ENCODE results near the gene AFF1.
"Not testable (repeated sequence)": the region's sequence is repeated elsewhere in the genome, so short reads cannot be mapped to it uniquely, and the experiment has no call there.

AFF1 gene

DNA sequence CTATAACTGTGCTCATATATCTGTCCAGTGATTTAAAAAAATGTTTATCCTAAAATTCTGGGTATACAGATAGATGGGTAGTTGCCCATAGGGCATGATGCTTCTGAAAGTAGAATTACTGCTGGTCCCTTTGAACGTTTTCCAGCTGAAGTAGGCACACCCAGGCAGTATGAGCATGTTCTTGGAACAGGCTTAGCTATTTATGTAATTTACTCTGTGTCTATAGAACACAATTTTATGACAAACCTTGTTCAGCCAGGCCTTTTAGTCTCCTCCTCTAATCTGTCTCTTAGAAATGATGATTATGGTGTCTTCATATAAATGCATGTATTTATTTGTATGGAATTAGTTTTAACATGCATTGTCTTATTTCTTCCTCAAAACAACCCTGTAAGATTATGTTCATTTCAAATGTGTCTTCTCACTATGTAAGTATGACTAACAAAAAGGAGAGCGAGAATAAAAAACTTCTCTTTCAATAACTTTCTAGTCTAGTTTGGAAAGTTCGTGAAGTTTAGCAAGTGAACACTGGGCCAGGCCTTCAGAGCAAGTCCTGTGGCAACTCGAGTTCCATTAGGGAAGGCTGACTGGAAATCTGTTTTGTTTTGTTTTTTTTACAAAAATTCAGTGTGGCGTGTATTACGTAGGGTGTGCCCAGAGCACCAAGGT, 142.0 kb downstream of the AFF1 start:
- H3K27ac ChIP-seq (ENCODE audit: low read depth, low read length): no peak overlapping the region
- no peak overlapping the region for H3K4me3 ChIP-seq (ENCODE audit: low read depth, low read length)
- peaks cover 43% of the 10 kb centered on the region for H3K4me1 ChIP-seq (ENCODE audit: control insufficient read depth, insufficient read depth, low read length)
- no peaks in the 10 kb centered on the region for H3K9me3 ChIP-seq (ENCODE audit: control insufficient read depth, insufficient read depth, low read length)
- no peaks in the 10 kb centered on the region for H3K27me3 ChIP-seq (ENCODE audit: control insufficient read depth, insufficient read depth, low read length)
- no peak overlapping the region for H3K9ac ChIP-seq (ENCODE audit: low read depth, low read length)
- 0 out of 2 replicates have a peak, but pooled peaks cover 3% of the 10 kb centered on the region for H3K36me3 ChIP-seq (ENCODE audit: control insufficient read depth, insufficient read depth, low read length)

DNA sequence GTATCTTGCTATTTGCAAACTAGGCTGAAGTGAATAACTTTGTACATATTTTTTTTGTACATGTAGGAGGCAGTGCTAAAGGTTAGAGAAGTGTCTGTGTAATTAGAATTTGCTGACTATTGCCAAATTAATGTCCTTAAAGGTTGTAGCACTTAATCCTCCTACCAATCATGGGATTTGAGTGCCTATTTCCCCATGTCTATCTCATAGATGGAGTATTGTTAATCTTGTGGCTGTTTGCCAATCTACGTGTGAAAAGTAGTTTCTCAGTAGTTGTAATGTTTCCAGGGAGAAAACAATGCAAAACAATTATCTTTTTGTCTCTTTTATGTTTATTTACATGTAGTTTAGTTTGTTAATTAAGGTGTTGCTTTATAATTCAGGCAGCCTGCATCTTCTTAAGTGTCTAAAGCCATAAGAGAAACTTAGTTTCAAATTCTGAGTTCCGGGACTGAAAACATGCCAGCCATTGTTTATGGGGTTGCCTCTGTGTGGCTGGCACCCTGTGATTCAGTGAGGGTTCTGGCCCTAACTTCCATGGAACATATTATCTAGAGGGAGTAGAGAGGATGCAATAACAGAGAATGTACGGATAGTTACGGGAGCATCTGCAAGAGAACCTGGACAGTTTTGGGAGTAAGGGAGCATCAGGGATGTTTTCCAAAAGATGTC, 143.2 kb downstream of the AFF1 start:
- H3K27me3 ChIP-seq (ENCODE audit: control insufficient read depth, insufficient read depth, low read length): no peaks in the 10 kb centered on the region
- peaks cover 39% of the 10 kb centered on the region for H3K4me1 ChIP-seq (ENCODE audit: control insufficient read depth, insufficient read depth, low read length)
- H3K9me3 ChIP-seq (ENCODE audit: control insufficient read depth, insufficient read depth, low read length): no peaks in the 10 kb centered on the region
- no peak overlapping the region for H3K9ac ChIP-seq (ENCODE audit: low read depth, low read length)
- H3K4me3 ChIP-seq (ENCODE audit: low read depth, low read length): no peak overlapping the region
- H3K27ac ChIP-seq (ENCODE audit: low read depth, low read length): no peak overlapping the region
- 0 out of 2 replicates have a peak, but pooled peaks cover 3% of the 10 kb centered on the region for H3K36me3 ChIP-seq (ENCODE audit: control insufficient read depth, insufficient read depth, low read length)

DNA sequence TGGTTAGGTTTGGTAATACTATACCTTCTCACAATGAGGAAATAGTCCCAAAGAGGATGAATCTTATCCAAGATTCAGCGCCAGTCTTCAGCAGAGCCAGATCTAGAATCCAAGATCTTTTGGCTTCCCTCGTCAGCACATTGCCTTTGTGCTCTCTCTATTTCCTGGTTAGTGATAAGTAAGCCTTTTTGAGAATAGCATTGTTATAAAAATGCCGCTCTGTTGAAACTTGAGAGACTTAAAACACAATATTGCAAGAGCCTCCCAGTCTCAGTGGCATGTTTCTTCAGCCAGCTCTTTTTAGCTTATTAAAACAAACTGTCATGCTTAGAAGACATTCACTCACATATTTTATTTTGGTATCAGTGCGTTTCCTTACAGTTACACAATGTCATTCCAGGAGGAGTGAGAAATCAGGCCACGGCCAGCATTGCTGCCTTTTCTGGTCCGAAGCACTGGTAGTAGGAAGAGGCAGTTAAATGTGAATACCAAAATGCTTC, 144.2 kb downstream of the AFF1 start:
- H3K9ac ChIP-seq (ENCODE audit: low read depth, low read length): no peak overlapping the region
- H3K27me3 ChIP-seq (ENCODE audit: control insufficient read depth, insufficient read depth, low read length): no peaks in the 10 kb centered on the region
- H3K4me3 ChIP-seq (ENCODE audit: low read depth, low read length): no peak overlapping the region
- peaks cover 29% of the 10 kb centered on the region for H3K4me1 ChIP-seq (ENCODE audit: control insufficient read depth, insufficient read depth, low read length)
- H3K9me3 ChIP-seq (ENCODE audit: control insufficient read depth, insufficient read depth, low read length): no peaks in the 10 kb centered on the region
- no peak overlapping the region for H3K27ac ChIP-seq (ENCODE audit: low read depth, low read length)
- 0 out of 2 replicates have a peak, but pooled peaks cover 3% of the 10 kb centered on the region for H3K36me3 ChIP-seq (ENCODE audit: control insufficient read depth, insufficient read depth, low read length)

DNA sequence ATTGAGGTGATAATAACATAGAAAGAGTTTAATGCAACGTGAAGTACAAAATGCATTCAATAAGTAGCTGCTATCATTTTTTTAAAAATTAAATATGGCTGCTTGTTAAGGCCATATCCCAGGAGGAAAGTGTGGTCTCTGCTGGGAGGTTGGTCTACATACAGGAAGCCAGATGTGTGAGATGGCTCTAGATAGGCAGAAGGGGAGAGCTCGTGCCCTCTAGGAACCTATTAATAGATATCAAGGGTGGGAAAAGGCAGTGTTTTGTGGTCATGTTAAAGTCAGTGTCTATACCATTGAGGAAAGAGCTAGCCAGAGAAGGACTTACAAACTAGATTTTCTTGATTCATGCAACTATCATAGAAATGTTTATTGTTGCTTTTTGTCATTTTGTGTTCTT, 145.2 kb downstream of the AFF1 start:
- Histone ChIP-seq H3K27me3 (ENCODE audit: control insufficient read depth, insufficient read depth, low read length) (no peaks in the 10 kb centered on the region), H3K9ac (ENCODE audit: low read depth, low read length) (no peak overlapping the region), H3K4me1 (ENCODE audit: control insufficient read depth, insufficient read depth, low read length) (peaks cover 23% of the 10 kb centered on the region), H3K9me3 (ENCODE audit: control insufficient read depth, insufficient read depth, low read length) (no peaks in the 10 kb centered on the region), H3K27ac (ENCODE audit: low read depth, low read length) (no peak overlapping the region), H3K36me3 (ENCODE audit: control insufficient read depth, insufficient read depth, low read length) (peaks cover 4% of the 10 kb centered on the region; the same call in 1 of the 2 replicates), H3K4me3 (ENCODE audit: low read depth, low read length) (no peak overlapping the region)

DNA sequence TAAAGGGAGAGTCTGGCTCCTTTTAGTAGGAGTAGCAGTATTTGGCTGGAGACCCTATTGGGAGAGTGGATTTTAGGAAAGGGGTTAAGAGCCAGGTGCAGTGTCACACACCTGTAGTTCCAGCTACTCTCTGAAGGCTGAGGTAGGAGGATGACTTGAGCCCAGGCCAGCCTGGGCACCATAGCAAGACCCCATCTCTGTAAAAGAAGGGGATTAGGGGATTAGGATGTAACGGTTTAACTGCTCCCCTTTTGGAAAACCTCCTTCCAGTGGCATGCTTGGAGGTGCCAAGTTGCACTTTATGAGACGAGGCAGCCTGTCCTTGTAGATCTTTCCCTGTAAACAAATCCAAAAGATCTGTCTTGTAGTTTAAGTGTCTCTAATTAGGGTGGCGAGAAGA, 145.7 kb downstream of the AFF1 start:
- H3K36me3 ChIP-seq (ENCODE audit: control insufficient read depth, insufficient read depth, low read length): peaks cover 6% of the 10 kb centered on the region; the same call in 1 of the 2 replicates
- H3K9me3 ChIP-seq (ENCODE audit: control insufficient read depth, insufficient read depth, low read length): no peaks in the 10 kb centered on the region
- H3K27me3 ChIP-seq (ENCODE audit: control insufficient read depth, insufficient read depth, low read length): no peaks in the 10 kb centered on the region
- no peak overlapping the region for H3K4me3 ChIP-seq (ENCODE audit: low read depth, low read length)
- H3K9ac ChIP-seq (ENCODE audit: low read depth, low read length): no peak overlapping the region
- no peak overlapping the region for H3K27ac ChIP-seq (ENCODE audit: low read depth, low read length)
- peaks cover 23% of the 10 kb centered on the region for H3K4me1 ChIP-seq (ENCODE audit: control insufficient read depth, insufficient read depth, low read length)

DNA sequence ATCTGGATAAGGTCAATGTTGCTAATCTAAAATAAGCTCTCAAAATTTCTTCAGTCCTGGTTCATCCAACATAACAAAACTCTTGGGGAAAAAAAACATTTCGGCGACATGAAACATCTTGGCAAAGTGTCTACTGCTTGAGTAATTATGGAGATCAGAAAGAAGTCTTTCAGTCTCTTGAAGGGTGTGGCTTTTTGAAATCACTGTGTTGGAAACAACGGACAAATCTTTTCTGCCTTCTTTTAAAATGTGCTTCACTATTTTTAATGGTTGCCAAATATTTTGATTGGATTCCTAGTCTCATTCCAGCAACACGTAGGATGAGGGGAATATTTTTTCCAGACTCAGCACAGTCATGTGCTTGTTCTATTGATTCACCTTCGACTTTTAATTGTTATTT, 147.0 kb downstream of the AFF1 start:
- H3K4me3 ChIP-seq (ENCODE audit: low read depth, low read length): no peak overlapping the region

DNA sequence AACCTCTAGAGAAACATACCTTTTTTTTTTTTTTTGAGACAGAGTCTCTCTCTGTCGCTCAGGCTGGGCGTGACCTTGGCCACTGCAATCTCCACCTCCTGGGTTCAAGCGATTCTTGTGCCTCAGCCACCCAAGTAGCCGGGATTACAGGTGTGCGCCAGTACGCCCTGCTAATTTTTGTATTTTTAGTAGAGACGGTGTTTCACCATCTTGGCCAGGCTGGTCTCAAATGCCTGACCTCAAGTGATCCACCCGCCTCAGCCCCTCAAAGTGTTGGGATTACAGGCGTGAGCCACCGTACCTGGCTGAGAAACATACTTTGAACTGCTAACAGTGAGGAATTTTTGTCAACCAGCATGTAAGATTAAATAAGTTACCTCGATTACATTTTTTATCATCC, 150.9 kb downstream of the AFF1 start:
- H3K9me3 ChIP-seq (ENCODE audit: control insufficient read depth, insufficient read depth, low read length); H3K4me1 ChIP-seq (ENCODE audit: control insufficient read depth, insufficient read depth, low read length); H3K4me3 ChIP-seq (ENCODE audit: low read depth, low read length); H3K9ac ChIP-seq (ENCODE audit: low read depth, low read length); H3K27ac ChIP-seq (ENCODE audit: low read depth, low read length); H3K27me3 ChIP-seq (ENCODE audit: control insufficient read depth, insufficient read depth, low read length): not testable (repeated sequence)
- H3K36me3 ChIP-seq (ENCODE audit: control insufficient read depth, insufficient read depth, low read length): peaks cover 28% of the 10 kb centered on the region

More for the DNA sequence above, 147.0 kb downstream of the AFF1 start:
- Histone ChIP-seq H3K9me3 (ENCODE audit: control insufficient read depth, insufficient read depth, low read length) (no peaks in the 10 kb centered on the region), H3K36me3 (ENCODE audit: control insufficient read depth, insufficient read depth, low read length) (peaks cover 14% of the 10 kb centered on the region), H3K4me1 (ENCODE audit: control insufficient read depth, insufficient read depth, low read length) (peaks cover 15% of the 10 kb centered on the region), H3K27ac (ENCODE audit: low read depth, low read length) (no peak overlapping the region), H3K27me3 (ENCODE audit: control insufficient read depth, insufficient read depth, low read length) (no peaks in the 10 kb centered on the region), H3K9ac (ENCODE audit: low read depth, low read length) (no peak overlapping the region)

DNA sequence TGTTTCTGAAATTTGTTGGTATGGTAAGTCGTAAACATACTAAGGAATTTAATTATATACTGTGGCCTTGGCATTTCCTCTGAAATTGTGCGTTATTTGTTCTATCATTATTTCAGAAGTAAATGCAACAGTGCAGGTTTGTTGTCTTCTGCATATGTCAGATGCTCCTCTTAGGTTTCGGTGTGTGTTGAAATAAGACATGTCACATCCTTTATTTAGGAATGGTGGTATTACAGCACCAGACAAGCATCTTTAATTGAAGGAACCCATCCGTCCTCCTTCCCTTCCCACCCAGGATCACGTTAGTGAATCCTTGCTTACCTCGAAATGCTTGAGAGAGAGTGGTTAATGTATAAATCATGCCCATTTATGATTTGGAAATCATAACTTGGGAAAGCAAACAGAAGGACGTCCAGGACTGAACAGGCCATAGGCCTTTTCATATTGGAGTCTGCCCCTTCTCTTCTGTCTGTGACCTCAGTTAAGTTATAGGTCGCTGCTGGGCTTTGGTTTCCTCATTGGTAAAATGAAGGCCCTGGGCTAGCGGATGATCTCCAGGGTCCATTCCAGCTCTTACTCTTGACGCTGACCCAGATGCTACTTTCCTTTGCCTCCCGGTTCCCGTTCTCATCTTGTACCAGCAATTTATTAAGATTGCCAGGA, 151.5 kb downstream of the AFF1 start:
- H3K27ac ChIP-seq (ENCODE audit: low read depth, low read length): no peak overlapping the region
- H3K4me1 ChIP-seq (ENCODE audit: control insufficient read depth, insufficient read depth, low read length): no peaks in the 10 kb centered on the region
- H3K9me3 ChIP-seq (ENCODE audit: control insufficient read depth, insufficient read depth, low read length): no peaks in the 10 kb centered on the region
- H3K36me3 ChIP-seq (ENCODE audit: control insufficient read depth, insufficient read depth, low read length): peaks cover 29% of the 10 kb centered on the region
- no peaks in the 10 kb centered on the region for H3K27me3 ChIP-seq (ENCODE audit: control insufficient read depth, insufficient read depth, low read length)
- H3K9ac ChIP-seq (ENCODE audit: low read depth, low read length): no peak overlapping the region
- no peak overlapping the region for H3K4me3 ChIP-seq (ENCODE audit: low read depth, low read length)

DNA sequence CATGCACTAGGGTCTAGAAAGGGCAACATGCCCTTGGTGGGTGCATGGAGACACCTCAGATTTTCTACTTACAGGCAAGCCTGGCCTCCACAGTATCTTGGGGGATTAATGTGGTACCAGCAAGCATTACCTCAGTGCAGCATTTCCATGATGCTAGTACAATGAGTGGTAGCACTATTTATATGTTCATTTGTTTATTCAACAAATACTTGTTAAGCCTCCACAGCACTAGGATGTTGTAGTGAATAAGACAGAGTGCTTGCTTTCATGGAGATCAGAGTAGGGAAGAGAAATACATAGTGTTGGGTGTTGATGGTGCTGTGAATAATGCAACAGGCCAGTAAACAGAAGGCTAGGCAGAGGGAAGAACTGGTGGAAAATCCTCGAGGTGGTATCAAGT, 152.2 kb downstream of the AFF1 start:
- Histone ChIP-seq H3K9me3 (ENCODE audit: control insufficient read depth, insufficient read depth, low read length) (no peaks in the 10 kb centered on the region), H3K4me3 (ENCODE audit: low read depth, low read length) (no peak overlapping the region), H3K27me3 (ENCODE audit: control insufficient read depth, insufficient read depth, low read length) (no peaks in the 10 kb centered on the region), H3K27ac (ENCODE audit: low read depth, low read length) (no peak overlapping the region), H3K36me3 (ENCODE audit: control insufficient read depth, insufficient read depth, low read length) (peaks cover 36% of the 10 kb centered on the region), H3K9ac (ENCODE audit: low read depth, low read length) (no peak overlapping the region), H3K4me1 (ENCODE audit: control insufficient read depth, insufficient read depth, low read length) (no peaks in the 10 kb centered on the region)

DNA sequence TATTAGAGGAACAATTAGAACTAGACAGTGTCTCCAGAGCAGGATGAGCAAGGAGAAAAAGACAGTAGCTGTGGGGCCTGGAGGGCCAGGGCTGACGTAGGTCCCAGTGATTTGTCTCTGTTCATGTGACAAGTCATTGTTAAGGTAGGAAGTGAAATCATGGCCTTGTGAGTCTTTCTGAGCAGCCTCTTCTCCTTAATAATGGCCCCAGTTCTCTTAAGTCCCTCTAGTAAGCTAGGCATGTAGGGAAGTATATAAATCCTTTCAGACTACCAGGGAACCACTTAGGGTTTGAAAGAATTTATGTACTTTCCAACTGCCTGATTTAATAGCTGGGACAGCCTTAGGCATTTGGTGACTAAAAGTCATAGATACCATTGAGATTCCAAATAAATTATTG, 152.6 kb downstream of the AFF1 start:
- no peaks in the 10 kb centered on the region for H3K9me3 ChIP-seq (ENCODE audit: control insufficient read depth, insufficient read depth, low read length)
- H3K27ac ChIP-seq (ENCODE audit: low read depth, low read length): no peak overlapping the region
- no peak overlapping the region for H3K9ac ChIP-seq (ENCODE audit: low read depth, low read length)
- H3K4me1 ChIP-seq (ENCODE audit: control insufficient read depth, insufficient read depth, low read length): no peaks in the 10 kb centered on the region
- H3K27me3 ChIP-seq (ENCODE audit: control insufficient read depth, insufficient read depth, low read length): no peaks in the 10 kb centered on the region
- H3K4me3 ChIP-seq (ENCODE audit: low read depth, low read length): no peak overlapping the region
- peaks cover 40% of the 10 kb centered on the region for H3K36me3 ChIP-seq (ENCODE audit: control insufficient read depth, insufficient read depth, low read length)

DNA sequence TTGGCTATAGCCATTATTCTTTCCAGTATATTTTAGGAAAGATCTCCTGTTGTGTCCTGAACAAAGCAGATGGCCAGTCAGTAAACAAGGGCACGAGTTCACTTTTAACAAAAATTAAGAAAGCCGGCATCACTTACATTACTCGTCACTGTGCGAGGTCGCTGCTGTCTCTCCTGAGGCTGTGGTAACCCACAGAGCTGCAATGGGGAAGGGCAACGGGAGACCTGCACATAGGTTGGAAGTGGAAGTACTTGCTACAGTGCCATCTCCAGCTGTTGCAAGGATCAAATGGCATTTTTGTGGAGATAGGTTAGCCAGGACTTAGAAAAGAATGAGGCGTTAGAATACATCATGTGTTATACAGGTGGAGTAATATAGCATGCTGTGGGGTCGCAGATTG, 153.4 kb downstream of the AFF1 start:
- H3K27ac ChIP-seq (ENCODE audit: low read depth, low read length): no peak overlapping the region
- H3K27me3 ChIP-seq (ENCODE audit: control insufficient read depth, insufficient read depth, low read length): no peaks in the 10 kb centered on the region
- peaks cover 47% of the 10 kb centered on the region for H3K36me3 ChIP-seq (ENCODE audit: control insufficient read depth, insufficient read depth, low read length)
- no peak overlapping the region for H3K4me3 ChIP-seq (ENCODE audit: low read depth, low read length)
- H3K4me1 ChIP-seq (ENCODE audit: control insufficient read depth, insufficient read depth, low read length): no peaks in the 10 kb centered on the region
- no peak overlapping the region for H3K9ac ChIP-seq (ENCODE audit: low read depth, low read length)
- no peaks in the 10 kb centered on the region for H3K9me3 ChIP-seq (ENCODE audit: control insufficient read depth, insufficient read depth, low read length)

All from HUES48 (cell line).